Putamen (tissue), 1 donor: ENCODE measurements around the gene CFAP100.

Experiments
- DNase-seq: peaks from one replicate; pipeline ENCODE4 v3.0.0-alpha.2; 2016; ENCODE audit warnings: low spot score

The CFAP100 gene

GRCh38 chr3:126356373-126357264 is 38.1 kb upstream of the CFAP100 start:
- DNase-seq: peak; percentile 33

- peak; percentile 91 for DNase-seq
Measured at GRCh38 chr3:126357295-126358037, 37.2 kb upstream of the CFAP100 start, which contains the start of gene KLF15. Gene KLF15, minus strand, starts transcription at chr3:126357408. Its CDS starts 4,486 bp downstream, at chr3:126352922.

- no peak for DNase-seq
Measured at GRCh38 chr3:126358038-126358815, 36.5 kb upstream of the CFAP100 start.

- no peak for DNase-seq
Measured at GRCh38 chr3:126358816-126359181, 35.9 kb upstream of the CFAP100 start.

- DNase-seq: no peak
Measured at GRCh38 chr3:126360046-126360713, 34.5 kb upstream of the CFAP100 start.

GRCh38 chr3:126360714-126361060 is 34.0 kb upstream of the CFAP100 start:
- no peak for DNase-seq

- DNase-seq: no peak
Measured at GRCh38 chr3:126361211-126361610, 33.5 kb upstream of the CFAP100 start.

GRCh38 chr3:126364130-126364695 is 30.5 kb upstream of the CFAP100 start:
- DNase-seq: no peak

GRCh38 chr3:126364731-126365301 is 29.9 kb upstream of the CFAP100 start:
- DNase-seq: no peak

GRCh38 chr3:126365351-126366277 is 29.1 kb upstream of the CFAP100 start:
- no peak for DNase-seq

GRCh38 chr3:126367316-126367805 is 27.3 kb upstream of the CFAP100 start:
- DNase-seq: no peak

- no peak for DNase-seq
Measured at GRCh38 chr3:126369490-126369889, 25.2 kb upstream of the CFAP100 start.

- DNase-seq: no peak
Measured at GRCh38 chr3:126370055-126370454, 24.7 kb upstream of the CFAP100 start.

- no peak for DNase-seq
Measured at GRCh38 chr3:126370606-126371005, 24.1 kb upstream of the CFAP100 start.

GRCh38 chr3:126371096-126371705 is 23.5 kb upstream of the CFAP100 start:
- no peak for DNase-seq

GRCh38 chr3:126372413-126373145 is 22.1 kb upstream of the CFAP100 start:
- DNase-seq: no peak

- DNase-seq: no peak
Measured at GRCh38 chr3:126373146-126373613, 21.5 kb upstream of the CFAP100 start.
